Skin of body (tissue), 2 donors: ENCODE results near the gene TBX1. TPM values are rescaled to one million over a fixed set of nuclear protein-coding genes. Genes with fewer than 3 reads are reported as not detected.

Source experiments
- DNase-seq: peaks from one replicate; lab custom pipeline; 2025; lab: John Stamatoyannopoulos, UW
- total RNA-seq: library from RNA; depleted of rRNA; stranded (reverse); fragments of >200 nt; gene quantifications from one replicate; pipeline ENCODE4 v1.2.3, GENCODE V29; 2014

TBX1 gene
- total RNA-seq, 1 donor from 2014 or later, result 4.8 TPM

DNA sequence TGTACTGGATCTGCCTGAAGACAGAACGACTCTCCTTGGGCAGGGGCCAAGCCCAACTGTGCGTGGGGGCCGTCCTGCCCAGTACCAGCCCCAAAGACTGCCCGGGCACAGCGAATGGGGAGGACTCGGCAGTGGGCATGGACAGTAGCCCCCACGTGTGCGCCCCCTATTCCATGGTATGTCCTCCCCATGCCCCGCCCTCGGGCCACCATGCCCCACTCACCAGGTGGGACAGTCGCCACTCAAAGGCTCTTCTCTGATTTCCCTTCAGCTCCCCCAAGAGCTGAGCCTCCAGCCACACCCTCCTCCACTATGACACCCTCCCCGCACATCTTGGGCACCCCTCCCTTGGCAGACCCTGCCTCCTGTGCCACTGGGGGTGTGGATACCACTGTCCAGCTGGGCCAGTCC, 50.6 kb downstream of the TBX1 start:
- DNase-seq, result no peak

GRCh38 chr22:19811811-19812771, 51.5 kb downstream of the TBX1 start:
- DNase-seq, result no peak

DNA sequence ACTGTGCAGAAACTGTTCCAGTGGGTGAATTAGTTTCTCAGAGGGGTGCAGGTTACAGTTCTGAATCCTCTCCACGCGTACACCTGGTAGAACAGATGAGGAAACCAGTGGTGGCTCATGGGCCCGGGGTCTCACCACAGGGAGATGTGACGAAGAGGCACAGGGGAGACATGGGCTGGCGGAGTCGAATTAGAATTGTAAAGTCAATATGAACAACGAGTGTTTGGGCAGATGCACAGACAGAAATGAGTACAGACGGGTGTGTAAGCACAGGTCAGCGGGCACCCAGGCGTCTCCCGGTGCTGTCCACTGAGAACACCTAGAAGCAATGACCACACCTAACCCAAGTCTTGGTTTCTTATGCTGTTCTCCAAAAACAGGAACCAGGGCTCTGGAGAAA, 52.3 kb downstream of the TBX1 start:
- DNase-seq, result no peak

- no peak for DNase-seq
These were observed 53.9 kb downstream of the TBX1 start for GRCh38 chr22:19814428-19814827.

DNA sequence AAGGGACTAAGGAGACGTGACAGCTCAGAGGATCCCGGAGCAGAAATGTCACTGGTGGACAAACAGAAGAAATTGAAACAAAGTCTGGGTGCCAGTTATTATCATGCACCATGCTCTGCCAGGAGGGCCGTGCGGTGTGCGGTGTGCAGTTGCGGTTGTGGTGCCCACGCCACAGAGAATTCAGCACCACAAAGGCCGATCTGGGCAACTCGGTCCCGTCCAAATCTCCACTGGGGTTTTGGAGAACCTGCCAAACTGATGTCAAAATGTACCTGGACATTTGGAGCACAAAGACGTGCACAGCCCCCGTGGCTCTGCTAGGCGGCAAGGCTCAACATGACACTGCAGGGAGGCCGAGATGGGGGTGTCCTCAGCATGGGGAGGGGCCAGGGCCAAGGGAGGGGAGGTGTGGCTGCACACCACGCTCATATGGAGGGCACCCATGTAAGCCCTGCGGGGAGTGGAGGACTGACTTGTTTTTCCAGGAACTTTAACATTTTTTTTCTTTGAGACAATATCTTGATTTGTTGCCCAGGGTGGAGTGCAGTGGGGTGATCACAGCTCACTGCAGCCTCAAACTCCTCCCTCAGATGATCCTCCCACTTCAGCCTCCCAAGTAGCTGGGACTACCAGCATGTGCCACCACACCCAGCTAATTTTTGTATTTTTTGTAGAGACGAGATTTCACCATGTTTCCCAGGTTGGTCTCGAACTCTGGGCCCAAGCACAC, 54.7 kb downstream of the TBX1 start:
- no peak for DNase-seq

DNA sequence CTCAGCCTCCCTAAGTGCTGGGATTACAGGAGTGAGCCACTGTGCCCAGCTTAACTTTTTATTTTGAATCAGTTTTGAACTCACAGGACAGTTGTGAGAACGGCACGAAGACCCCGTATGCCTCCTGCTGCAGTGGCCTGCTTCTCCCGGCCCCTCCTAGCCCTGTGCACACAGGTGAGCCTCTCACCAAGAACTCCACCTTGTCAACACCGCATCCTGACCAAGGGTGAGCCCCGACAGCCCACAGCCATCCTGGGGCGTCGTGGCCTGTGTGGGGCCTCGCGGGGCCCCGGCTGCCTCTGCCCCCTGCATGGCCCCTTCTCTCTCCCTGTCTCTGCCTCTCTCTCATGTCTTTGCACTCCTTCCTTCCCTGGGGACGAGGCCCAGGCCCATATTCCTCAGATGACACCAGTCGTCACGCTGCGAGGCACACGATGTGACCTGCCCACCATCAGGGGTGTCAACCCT, 55.3 kb downstream of the TBX1 start:
- DNase-seq, result no peak

DNA sequence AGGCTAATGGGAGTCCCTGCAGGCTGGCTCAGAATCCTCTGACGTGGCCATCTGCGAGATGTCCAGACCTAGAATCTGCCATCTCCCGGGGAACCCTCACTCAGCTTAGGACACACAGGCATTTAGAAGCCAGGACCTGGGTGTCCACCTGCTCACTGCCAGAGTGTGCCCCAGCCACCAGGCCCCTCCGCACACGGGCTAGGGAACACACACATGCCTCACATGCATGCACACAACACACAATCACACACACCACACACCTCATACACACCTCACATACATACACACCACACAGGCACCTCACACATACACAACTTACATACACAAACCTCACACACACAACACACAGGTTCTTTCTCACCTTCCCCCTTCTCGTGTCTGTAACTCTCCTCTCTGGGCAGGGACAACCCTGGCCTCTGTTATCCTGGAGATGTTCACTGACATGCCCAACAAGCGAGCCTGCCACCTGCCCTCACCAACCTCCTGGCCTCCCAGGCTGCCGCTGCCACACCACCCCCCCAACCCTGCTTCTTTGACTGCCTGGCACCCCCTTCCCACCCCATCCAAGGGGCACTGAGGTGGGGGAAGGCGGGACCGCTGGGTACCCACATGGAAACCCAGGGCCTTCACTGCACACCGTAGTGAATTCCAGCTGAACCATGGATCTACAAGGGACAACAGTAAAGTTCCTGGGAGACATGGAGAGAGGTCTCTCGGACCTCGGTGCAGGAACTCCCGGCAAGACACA, 56.0 kb downstream of the TBX1 start:
- no peak for DNase-seq

Other genes with a start within 250 kb of the TBX1 start
- 47.5 TPM for gene CLDN5, start 236.4 kb upstream of the TBX1 start, total RNA-seq
- gene SEPTIN5, start 46.3 kb upstream of the TBX1 start, total RNA-seq, result 33.7 TPM
- 2.0 TPM for gene GP1BB, start 37.2 kb upstream of the TBX1 start, total RNA-seq
- gene GNB1L, start 94.1 kb downstream of the TBX1 start, total RNA-seq, result 2.1 TPM
- 14.7 TPM for gene RTL10, start 94.1 kb downstream of the TBX1 start, total RNA-seq
- 55.2 TPM for gene COMT, start 181.0 kb downstream of the TBX1 start, total RNA-seq
- gene TXNRD2, start 181.0 kb downstream of the TBX1 start, total RNA-seq, result 12.2 TPM